Natural killer cell treated with Interleukin-12 subunit alpha and Interleukin-12 subunit beta and Interleukin-15 and Interleukin-18, amount 100 ng/mL, for 72 hours (primary cell): ENCODE measurements around the gene NOX5. TPM values are rescaled to one million over a fixed set of nuclear protein-coding genes. Genes with fewer than 3 reads are reported as not detected.

ENCODE experiments used
- ATAC-seq, 2 donors: fragments of 150-1000 bp; cut with Tn5 transposase in 1 of 2; sonication (Bioruptor Pico), chemical (Tn5 transposase) in 1 of 2; 2 replicates each; pipeline ENCODE4 v1.10.0; 2021
- DNase-seq: peaks from one replicate; pipeline ENCODE4 v3.0.0; 2022; ENCODE audit warnings: low spot score
- H3K27ac Mint-ChIP-seq, 2 donors: 1 replicate in 1 of 2; 2 replicates in 1 of 2; pipeline ENCODE4 v1.8.0; 2022; ENCODE audit warnings: mixed read lengths in 2 of 2, mild to moderate bottlenecking in 1 of 2, moderate library complexity in 1 of 2
- H3K27me3 Mint-ChIP-seq, 2 donors: 1 replicate in 1 of 2; 2 replicates in 1 of 2; pipeline ENCODE4 v1.8.0; 2022; ENCODE audit warnings: mixed read lengths in 2 of 2
- H3K36me3 Mint-ChIP-seq: one replicate; pipeline ENCODE4 v1.8.0; 2022; ENCODE audit warnings: mixed read lengths
- H3K4me1 Mint-ChIP-seq, 2 donors: 1 replicate in 1 of 2; 2 replicates in 1 of 2; pipeline ENCODE4 v1.8.0; 2022; ENCODE audit warnings: low read depth in 2 of 2, mixed read lengths in 2 of 2, mild to moderate bottlenecking in 1 of 2
- H3K4me3 Mint-ChIP-seq: one replicate; pipeline ENCODE4 v1.8.0; 2022; ENCODE audit warnings: mixed read lengths
- H3K9me3 Mint-ChIP-seq: 2 replicates; pipeline ENCODE4 v1.8.0; 2022; ENCODE audit warnings: mixed read lengths
- total RNA-seq, 2 donors: library from RNA; stranded (reverse); gene quantifications; one replicate each; pipeline ENCODE4 v1.2.3, GENCODE V29; 2022

The NOX5 gene
- total RNA-seq, 2 donors from 2014 or later: not detected

DNA sequence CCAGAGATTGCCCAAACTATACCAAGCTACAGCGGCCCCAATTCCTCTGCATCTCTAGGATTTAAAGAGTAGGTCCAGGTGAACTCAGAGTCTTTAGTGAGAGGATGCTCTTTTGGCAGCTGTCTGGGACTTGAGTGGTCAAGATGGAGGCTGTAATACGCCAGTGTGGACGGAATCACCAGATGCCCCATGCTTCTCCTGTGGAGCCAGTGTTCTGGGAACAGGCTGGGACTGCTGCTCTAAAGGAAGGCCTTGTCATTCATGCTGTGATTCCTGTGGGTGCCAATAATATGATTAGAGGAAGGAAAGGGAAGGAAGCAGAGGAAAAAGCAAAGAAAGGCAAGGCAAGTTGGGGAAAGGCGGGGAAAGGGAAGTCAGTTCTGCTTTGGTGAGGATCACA is 17.4 kb upstream of the NOX5 start:
- Mint-ChIP-seq H3K27me3 (peaks cover 11 to 14% of the 10 kb centered on the region in 2 donors), H3K9me3 (no peaks in the 10 kb centered on the region), H3K4me3 (no peak overlapping the region), H3K4me1 (no peaks in the 10 kb centered on the region), H3K36me3 (no peaks in the 10 kb centered on the region), H3K27ac (no peak overlapping the region)
- ATAC-seq (no peak), DNase-seq (no peak)

DNA sequence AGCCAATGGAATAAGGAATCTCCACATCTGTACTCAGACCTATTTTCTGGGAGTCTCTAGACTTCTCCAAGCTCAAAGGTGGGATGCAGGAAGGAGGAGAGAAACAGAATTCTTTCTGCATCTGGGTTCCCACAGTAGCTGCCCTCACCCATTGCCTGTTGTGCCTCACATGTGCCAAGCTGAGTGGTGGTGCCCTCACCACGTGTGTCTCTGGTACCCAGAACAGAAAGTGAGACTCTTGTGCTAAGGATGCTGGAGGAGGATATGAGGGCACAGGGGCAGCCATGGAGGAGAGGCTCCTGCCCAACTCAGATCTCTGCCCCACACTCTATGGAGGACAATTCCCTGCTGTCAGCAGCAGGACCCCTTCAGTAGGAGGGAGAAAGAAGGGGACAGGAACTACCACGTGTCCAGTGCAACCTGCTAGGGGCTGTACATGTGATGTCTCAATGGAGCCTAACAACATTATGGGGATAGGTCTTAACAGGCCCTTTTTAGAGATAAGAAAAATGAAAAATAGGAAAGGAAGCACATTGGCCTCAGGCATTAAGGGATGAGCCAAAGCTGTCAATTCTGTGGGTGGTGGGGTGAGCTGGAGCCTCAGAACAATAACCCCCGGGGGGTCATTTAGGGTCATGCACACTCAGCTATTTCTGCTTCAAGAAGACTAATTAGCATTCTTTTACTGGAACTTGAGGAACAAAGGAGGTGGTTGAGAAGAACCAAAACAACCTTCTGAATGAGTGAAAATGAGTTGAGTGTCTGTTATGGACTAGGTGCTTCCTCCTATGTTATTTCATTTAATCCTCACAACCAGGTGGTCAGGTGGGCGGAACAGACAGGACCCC is 16.3 kb upstream of the NOX5 start:
- Mint-ChIP-seq H3K4me1 (no peaks in the 10 kb centered on the region), H3K36me3 (no peaks in the 10 kb centered on the region), H3K9me3 (no peaks in the 10 kb centered on the region), H3K27me3 (peaks cover 11 to 16% of the 10 kb centered on the region in 2 donors), H3K4me3 (no peak overlapping the region), H3K27ac (no peak overlapping the region)
- DNase-seq (no peak), ATAC-seq (peak in 1 of 2 donors; percentile 36)

DNA sequence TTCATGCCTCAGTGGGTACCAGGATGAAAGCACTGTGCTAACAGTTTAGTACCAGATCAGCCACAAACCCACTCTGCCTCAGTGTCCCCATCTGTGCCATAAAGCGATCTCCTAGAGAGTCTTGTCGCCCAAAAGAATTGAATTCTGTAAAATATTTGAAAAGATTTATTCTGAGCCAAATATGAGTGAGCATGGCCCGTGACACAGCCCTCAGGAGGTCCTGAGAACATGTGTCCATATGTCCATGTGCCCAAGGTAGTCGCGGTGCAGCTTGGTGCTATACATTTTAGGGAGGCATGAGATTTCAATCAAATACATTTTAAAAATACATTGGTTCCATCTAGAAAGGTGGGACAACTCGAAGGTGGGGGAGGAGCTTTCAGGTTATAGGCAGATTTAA is 15.4 kb upstream of the NOX5 start:
- Mint-ChIP-seq H3K4me1 (no peaks in the 10 kb centered on the region), H3K9me3 (no peaks in the 10 kb centered on the region), H3K4me3 (no peak overlapping the region), H3K36me3 (no peaks in the 10 kb centered on the region), H3K27me3 (peaks cover 12 to 20% of the 10 kb centered on the region in 2 donors), H3K27ac (no peak overlapping the region)
- DNase-seq: no peak
- no peak for ATAC-seq

GRCh38 chr15:69000091-69000490 is 14.4 kb upstream of the NOX5 start:
- Mint-ChIP-seq H3K27me3 (peaks cover 22 to 25% of the 10 kb centered on the region in 2 donors), H3K27ac (no peak overlapping the region), H3K4me3 (no peak overlapping the region), H3K36me3 (no peaks in the 10 kb centered on the region), H3K9me3 (no peaks in the 10 kb centered on the region), H3K4me1 (no peaks in the 10 kb centered on the region)
- ATAC-seq (no peak), DNase-seq (no peak)

DNA sequence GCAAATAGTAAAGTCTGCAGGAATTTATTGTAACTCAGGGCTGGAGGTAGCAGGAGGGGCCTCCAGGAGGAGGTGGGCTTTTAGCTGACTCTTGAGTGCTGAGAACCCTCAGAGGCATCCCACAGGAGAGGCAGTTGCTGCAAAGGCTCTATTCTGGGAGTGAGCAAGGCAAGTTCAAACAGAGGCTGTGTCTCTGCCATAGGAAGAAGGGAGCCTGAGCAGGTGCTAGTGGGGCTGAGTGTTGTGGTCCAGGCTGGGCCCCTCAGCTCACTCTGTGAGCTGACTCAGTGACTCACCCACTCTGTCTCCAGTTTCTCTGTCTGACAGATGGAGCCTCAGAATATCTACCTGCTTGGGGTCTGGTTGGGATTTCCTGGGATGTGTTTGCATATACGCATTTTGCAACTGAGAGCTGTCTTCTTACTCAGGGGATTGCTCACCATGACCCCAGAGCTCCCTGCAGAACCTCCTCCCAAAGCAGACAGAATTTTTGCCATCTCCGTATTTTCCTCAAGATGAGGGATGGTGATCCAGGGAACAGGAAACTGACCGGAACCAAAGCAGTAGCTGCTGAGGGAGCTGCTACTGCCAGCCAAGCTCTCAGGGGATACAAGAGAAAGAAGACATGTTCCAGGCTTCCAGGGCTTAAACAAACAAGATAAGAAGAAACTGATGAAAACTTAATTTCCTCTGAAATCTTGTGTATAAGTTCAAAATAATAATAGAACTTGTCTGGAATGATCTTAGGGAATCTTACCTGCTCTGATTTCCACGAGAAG is 13.6 kb upstream of the NOX5 start:
- H3K9me3 Mint-ChIP-seq: no peaks in the 10 kb centered on the region
- DNase-seq (no peak), ATAC-seq (peak in 1 of 2 donors; percentile 38)
- H3K4me3 Mint-ChIP-seq: no peak overlapping the region
- peaks cover 31% of the 10 kb centered on the region in 2 donors for H3K27me3 Mint-ChIP-seq
- no peak overlapping the region for H3K27ac Mint-ChIP-seq
- H3K36me3 Mint-ChIP-seq: peaks cover 6% of the 10 kb centered on the region
- H3K4me1 Mint-ChIP-seq: no peaks in the 10 kb centered on the region

GRCh38 chr15:69002783-69003182 is 11.7 kb upstream of the NOX5 start:
- H3K27ac Mint-ChIP-seq: no peak overlapping the region
- H3K9me3 Mint-ChIP-seq: peaks cover 3% of the 10 kb centered on the region
- H3K4me1 Mint-ChIP-seq: no peaks in the 10 kb centered on the region
- H3K4me3 Mint-ChIP-seq: no peak overlapping the region
- DNase-seq: no peak
- no peak for ATAC-seq
- peaks cover 11% of the 10 kb centered on the region for H3K36me3 Mint-ChIP-seq
- peaks cover 32 to 35% of the 10 kb centered on the region in 2 donors for H3K27me3 Mint-ChIP-seq

DNA sequence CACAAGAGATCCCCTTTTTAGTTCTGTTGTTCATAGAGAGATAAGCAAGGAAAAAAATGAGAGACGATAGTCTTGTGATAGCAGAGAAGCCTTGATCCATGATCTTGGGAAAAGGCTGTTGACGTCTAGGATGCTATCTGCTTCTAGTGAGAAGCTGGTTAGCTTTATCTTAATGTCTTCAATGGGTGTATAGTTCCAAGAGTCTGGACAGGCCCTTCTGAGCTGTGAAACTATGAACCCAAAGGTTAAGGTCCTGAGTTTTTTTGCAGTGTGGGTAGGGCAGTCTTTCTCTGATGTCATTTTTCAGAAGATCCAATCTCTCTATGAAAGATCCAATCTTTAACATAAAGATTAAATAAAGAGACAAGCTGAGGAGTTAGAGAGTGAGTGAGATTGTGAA is 10.5 kb upstream of the NOX5 start:
- DNase-seq (no peak), ATAC-seq (no peak)
- H3K4me3 Mint-ChIP-seq: no peak overlapping the region
- H3K27ac Mint-ChIP-seq: no peak overlapping the region
- H3K4me1 Mint-ChIP-seq: no peaks in the 10 kb centered on the region
- H3K27me3 Mint-ChIP-seq: peaks cover 25 to 32% of the 10 kb centered on the region in 2 donors
- peaks cover 13% of the 10 kb centered on the region for H3K36me3 Mint-ChIP-seq
- peaks cover 4% of the 10 kb centered on the region for H3K9me3 Mint-ChIP-seq

DNA sequence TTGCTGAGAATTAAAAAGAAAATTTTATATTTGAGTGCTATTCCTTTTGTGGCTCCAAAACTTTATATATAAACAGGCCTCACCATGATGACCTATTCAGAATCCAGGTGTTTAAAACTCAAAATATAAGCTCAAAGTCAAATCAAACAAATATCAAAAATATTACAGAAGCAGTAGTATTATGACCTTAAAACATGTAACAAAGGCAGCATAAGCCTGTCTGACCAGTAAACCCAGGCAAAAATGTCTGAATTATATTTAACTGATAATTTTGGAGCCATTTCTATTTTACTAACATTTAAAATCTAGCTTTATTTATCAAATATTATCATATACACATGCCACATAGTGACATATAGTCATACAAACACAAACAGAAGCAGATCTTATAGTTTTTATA is 6.4 kb upstream of the NOX5 start:
- Mint-ChIP-seq H3K9me3 (peaks cover 10% of the 10 kb centered on the region), H3K27ac (no peak overlapping the region), H3K27me3 (peaks cover 33 to 39% of the 10 kb centered on the region in 2 donors), H3K4me1 (no peaks in the 10 kb centered on the region), H3K4me3 (no peak overlapping the region), H3K36me3 (peaks cover 21% of the 10 kb centered on the region)
- ATAC-seq (no peak), DNase-seq (no peak)

DNA sequence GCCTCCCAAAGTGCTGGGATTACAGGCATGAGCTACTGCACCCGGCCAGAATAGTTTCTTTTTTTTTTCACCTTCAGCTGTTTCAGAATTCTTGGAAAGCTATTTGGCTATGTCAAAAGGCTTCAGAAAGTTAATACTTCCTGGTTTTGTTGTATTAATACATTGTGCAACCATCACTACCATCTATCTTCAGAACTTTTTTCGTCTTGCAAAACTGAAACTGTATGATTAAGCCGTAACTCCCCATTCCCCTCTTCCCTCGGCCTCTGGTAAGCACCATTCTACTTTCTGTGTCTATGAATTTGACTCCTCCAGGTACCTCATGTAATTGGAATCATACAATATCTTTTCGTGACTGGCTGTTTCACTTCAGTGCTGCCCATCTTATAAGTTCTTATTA is 5.2 kb upstream of the NOX5 start:
- no peak for ATAC-seq
- H3K4me1 Mint-ChIP-seq: no peaks in the 10 kb centered on the region

DNA sequence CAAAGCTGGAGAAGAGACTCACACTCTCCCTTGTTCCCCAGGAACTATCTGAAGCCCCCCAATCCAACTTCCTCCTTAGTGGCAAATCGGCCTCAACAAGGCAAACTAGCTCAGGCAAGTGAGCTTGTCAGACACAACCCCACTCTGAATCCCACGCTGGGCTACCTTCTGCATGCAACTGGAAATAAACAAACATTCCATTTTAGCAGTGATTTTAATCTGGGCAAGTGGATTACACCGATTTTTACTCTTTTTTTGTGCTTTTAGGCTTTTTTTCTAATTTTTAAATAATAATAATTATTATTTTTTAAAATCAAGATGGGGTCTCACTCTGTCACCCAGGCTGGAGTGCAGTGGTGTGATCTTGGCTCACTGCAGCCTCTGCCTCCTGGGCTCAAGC is 2.9 kb upstream of the NOX5 start:
- H3K36me3 Mint-ChIP-seq: peaks cover 15% of the 10 kb centered on the region
- peaks cover 22 to 27% of the 10 kb centered on the region in 2 donors for H3K27me3 Mint-ChIP-seq
- no peak overlapping the region for H3K27ac Mint-ChIP-seq
- H3K4me3 Mint-ChIP-seq: no peak overlapping the region
- no peaks in the 10 kb centered on the region for H3K4me1 Mint-ChIP-seq
- H3K9me3 Mint-ChIP-seq: peaks cover 10% of the 10 kb centered on the region
- ATAC-seq: no peak
- no peak for DNase-seq

More for the DNA sequence above, 5.2 kb upstream of the NOX5 start:
- DNase-seq: no peak
- no peak overlapping the region for H3K4me3 Mint-ChIP-seq
- no peak overlapping the region for H3K27ac Mint-ChIP-seq
- H3K27me3 Mint-ChIP-seq: peaks cover 26 to 40% of the 10 kb centered on the region in 2 donors
- H3K9me3 Mint-ChIP-seq: peaks cover 10% of the 10 kb centered on the region
- peaks cover 21% of the 10 kb centered on the region for H3K36me3 Mint-ChIP-seq

DNA sequence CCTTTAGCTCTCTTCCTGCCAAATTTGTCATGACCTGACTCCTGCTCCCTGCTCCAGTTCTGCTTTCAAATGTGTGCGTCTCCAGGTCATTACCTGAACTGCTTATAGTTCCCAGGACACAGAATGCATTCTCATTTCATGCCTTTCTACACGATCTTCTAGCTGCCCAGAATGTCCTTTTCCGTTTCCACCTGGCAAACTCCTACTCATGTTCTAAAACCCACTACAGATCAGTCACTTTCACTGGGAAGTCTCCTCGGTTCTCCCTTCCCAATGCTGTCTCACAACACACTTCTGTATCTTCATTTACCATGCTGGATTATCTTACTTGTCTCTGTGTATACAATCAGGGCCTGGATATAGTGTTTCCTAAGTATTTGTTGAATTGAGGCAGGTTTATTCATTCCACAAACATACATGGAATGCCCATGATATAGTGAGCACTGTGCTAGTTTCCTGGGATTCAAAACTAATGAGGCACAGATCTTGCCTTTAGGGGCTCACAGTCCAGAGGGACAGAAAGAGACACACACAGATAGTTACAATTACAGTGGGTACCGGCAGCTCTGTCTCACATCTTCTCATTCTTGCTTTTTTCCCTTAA is 1.6 kb upstream of the NOX5 start:
- Mint-ChIP-seq H3K27me3 (peaks cover 19 to 22% of the 10 kb centered on the region in 2 donors), H3K36me3 (peaks cover 10% of the 10 kb centered on the region), H3K4me1 (no peaks in the 10 kb centered on the region), H3K9me3 (peaks cover 6% of the 10 kb centered on the region), H3K27ac (no peak overlapping the region), H3K4me3 (no peak overlapping the region)
- ATAC-seq (no peak), DNase-seq (no peak)

- Mint-ChIP-seq H3K4me1 (no peaks in the 10 kb centered on the region), H3K27me3 (peaks cover 19 to 20% of the 10 kb centered on the region in 2 donors), H3K4me3 (no peak overlapping the region), H3K36me3 (peaks cover 8% of the 10 kb centered on the region), H3K9me3 (peaks cover 6% of the 10 kb centered on the region), H3K27ac (no peak overlapping the region)
- ATAC-seq (no peak), DNase-seq (no peak)
Observed at GRCh38 chr15:69013726-69014406, 629 bp upstream of the NOX5 start.

DNA sequence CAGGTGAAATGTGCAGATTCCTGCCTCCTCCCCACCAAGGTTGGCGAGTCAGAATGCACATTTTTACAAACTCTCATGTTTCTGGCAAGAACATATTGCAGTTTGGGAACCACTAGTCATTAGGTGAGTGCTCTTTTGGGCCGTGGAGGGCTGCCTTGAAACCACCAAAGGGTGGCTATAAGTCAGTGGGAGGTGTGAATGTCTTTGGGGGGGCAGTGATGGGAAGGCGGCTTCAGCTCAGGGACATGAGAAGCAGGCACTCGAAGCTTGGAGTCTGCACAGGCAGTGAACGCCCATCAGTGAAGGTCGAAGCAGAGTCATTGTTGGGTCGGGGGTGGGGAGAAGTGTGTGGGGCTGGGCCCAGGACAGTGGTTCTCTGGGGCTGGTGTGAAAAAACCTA is 1.1 kb downstream of the NOX5 start:
- no peaks in the 10 kb centered on the region for H3K4me1 Mint-ChIP-seq
- H3K27ac Mint-ChIP-seq: no peak overlapping the region
- ATAC-seq (no peak), DNase-seq (no peak)
- peaks cover 20% of the 10 kb centered on the region in 2 donors for H3K27me3 Mint-ChIP-seq
- no peaks in the 10 kb centered on the region for H3K9me3 Mint-ChIP-seq
- H3K36me3 Mint-ChIP-seq: no peaks in the 10 kb centered on the region
- H3K4me3 Mint-ChIP-seq: no peak overlapping the region
